Natural killer cell (primary cell): Measurements from ENCODE around the gene BGN. TPM values are rescaled to one million over a fixed set of nuclear protein-coding genes. Genes with fewer than 3 reads are reported as not detected.

Experiments
- ATAC-seq, 3 donors: fragments of 150-1000 bp in 2 of 3; fragments of 200-7000 bp in 1 of 3; cut with Tn5 transposase; 1 replicate in 1 of 3; 2 replicates in 2 of 3; pipeline ENCODE4 v1.10.0; 2021; ENCODE audit warnings: mild to moderate bottlenecking in 2 of 3, moderate library complexity in 2 of 3
- DNase-seq, 2 donors: peaks; one replicate each; pipeline versions ENCODE4 v3.0.0 to v3.0.0-alpha.2; 2013 to 2021; ENCODE audit warnings: mixed read lengths in 1 of 2
- H3K27ac ChIP-seq: one replicate; pipeline ENCODE4 v1.5.1; 2013; ENCODE audit warnings: mild to moderate bottlenecking, low read length
- H3K27me3 ChIP-seq: one replicate; pipeline ENCODE4 v1.6.1; 2013; ENCODE audit warnings: low read length; ENCODE audit not compliant: control insufficient read depth, insufficient read depth
- H3K36me3 ChIP-seq: one replicate; pipeline ENCODE4 v1.6.1; 2013; ENCODE audit warnings: low read length; ENCODE audit not compliant: control insufficient read depth, insufficient read depth
- H3K4me1 ChIP-seq: one replicate; pipeline ENCODE4 v1.6.1; 2013; ENCODE audit warnings: low read length; ENCODE audit not compliant: control insufficient read depth, insufficient read depth
- H3K4me3 ChIP-seq: one replicate; pipeline ENCODE4 v1.5.1; 2013; ENCODE audit warnings: low read length
- H3K9me3 ChIP-seq: one replicate; pipeline ENCODE4 v1.6.1; 2013; ENCODE audit warnings: low read length; ENCODE audit not compliant: control insufficient read depth, insufficient read depth
- H3K27ac Mint-ChIP-seq, 2 donors: one replicate each; pipeline ENCODE4 v1.8.0; 2022; ENCODE audit warnings: mild to moderate bottlenecking in 2 of 2, mixed read lengths in 2 of 2, moderate library complexity in 1 of 2
- H3K27me3 Mint-ChIP-seq, 2 donors: one replicate each; pipeline ENCODE4 v1.8.0; 2022; ENCODE audit warnings: low read depth in 2 of 2, mixed read lengths in 2 of 2
- H3K36me3 Mint-ChIP-seq: one replicate; pipeline ENCODE4 v1.8.0; 2022; ENCODE audit warnings: mixed read lengths
- H3K4me1 Mint-ChIP-seq, 2 donors: one replicate each; pipeline ENCODE4 v1.8.0; 2022; ENCODE audit warnings: mixed read lengths in 2 of 2
- H3K4me3 Mint-ChIP-seq: one replicate; pipeline ENCODE4 v1.8.0; 2022; ENCODE audit warnings: mild to moderate bottlenecking, moderate library complexity, mixed read lengths
- H3K9me3 Mint-ChIP-seq, 2 donors: one replicate each; pipeline ENCODE4 v1.8.0; 2022; ENCODE audit warnings: mixed read lengths in 2 of 2
- WGBS: methylation state at CpG from one replicate; pipeline ENCODE4 v1.1.7; 2013; ENCODE audit warnings: missing lambda C conversion rate; ENCODE audit not compliant: insufficient coverage; 5-methylcytosine and 5-hydroxymethylcytosine counted together
- intact Hi-C: fragments of 100-400 bp; cut with micrococcal nuclease; formaldehyde crosslinking; loops from one replicate; pipeline ENCODE4 v1.14.2; 2022
- total RNA-seq, 4 donors: library from RNA; stranded (reverse); fragments of 120-200 nt in 1 of 4; gene quantifications; one replicate each; pipeline versions ENCODE4 v1.2.3 to v1.2.4, GENCODE V29; 2013 to 2022
- TF ChIP-seq, protein P1 (sequence below): fragments of 200-600 bp; IDR thresholded peaks from one replicate; pipeline ENCODE4 v1.8.0; 2022; ENCODE audit warnings: antibody characterized with exemption

BGN gene
- total RNA-seq, 3 donors from 2014 or later (not counting 1 experiment from before 2014, with no cell fraction given), result not detected

DNA sequence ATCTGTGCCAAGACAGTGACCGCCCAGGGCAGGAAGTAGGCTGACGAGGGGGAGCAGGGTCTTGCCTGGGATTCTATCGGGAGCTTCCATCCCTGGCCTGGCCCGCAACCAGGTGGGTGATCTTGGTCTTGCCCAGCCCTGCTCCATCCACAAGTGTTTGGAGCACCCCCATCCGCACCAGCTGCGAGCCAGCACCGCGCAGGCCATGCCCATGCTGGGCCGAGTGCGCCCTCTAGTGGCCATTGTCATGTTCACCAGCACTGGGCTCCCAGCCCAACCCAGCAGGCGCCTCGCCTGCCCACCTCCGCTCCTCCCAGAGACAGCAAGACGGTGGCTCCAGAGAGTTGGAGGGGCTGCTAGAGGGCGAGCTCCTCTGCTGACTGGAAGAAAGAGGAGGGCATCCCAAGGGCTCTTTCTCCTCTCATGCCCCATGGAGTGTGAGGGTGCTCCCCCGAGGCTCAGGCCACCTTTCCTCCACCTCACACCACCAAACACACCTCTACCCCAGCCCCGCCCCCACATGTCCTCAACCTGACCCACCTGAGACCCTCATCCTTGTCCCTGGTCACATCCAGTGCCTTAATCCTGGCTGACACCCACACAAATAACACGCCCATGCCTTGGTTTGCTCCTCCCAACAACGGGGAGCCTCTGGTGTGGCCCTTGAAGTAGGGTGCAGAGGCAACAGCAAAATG lies 12.9 kb downstream of the BGN start:
- Mint-ChIP-seq H3K4me3 (no peak overlapping the region), H3K27me3 (peaks cover 0 to 2% of the 10 kb centered on the region in 2 donors), H3K4me1 (peaks cover 4% of the 10 kb centered on the region in 2 donors), H3K27ac (peak overlapping the region in 1 of 2 donors; percentile 36), H3K9me3 (no peaks in the 10 kb centered on the region), H3K36me3 (no peaks in the 10 kb centered on the region)
- intact Hi-C loops, result loop anchor here (1.0 to 5.0 kb wide), 5 partner anchors 35 to 566 kb away; partner anchors contain the start of genes HAUS7 and ZNF275
- Histone ChIP-seq H3K4me3 (no peak overlapping the region), H3K27me3 (no peaks in the 10 kb centered on the region), H3K9me3 (no peaks in the 10 kb centered on the region), H3K27ac (no peak overlapping the region), H3K36me3 (no peaks in the 10 kb centered on the region), H3K4me1 (peaks cover 6% of the 10 kb centered on the region)
- TF ChIP-seq, protein P1, sequence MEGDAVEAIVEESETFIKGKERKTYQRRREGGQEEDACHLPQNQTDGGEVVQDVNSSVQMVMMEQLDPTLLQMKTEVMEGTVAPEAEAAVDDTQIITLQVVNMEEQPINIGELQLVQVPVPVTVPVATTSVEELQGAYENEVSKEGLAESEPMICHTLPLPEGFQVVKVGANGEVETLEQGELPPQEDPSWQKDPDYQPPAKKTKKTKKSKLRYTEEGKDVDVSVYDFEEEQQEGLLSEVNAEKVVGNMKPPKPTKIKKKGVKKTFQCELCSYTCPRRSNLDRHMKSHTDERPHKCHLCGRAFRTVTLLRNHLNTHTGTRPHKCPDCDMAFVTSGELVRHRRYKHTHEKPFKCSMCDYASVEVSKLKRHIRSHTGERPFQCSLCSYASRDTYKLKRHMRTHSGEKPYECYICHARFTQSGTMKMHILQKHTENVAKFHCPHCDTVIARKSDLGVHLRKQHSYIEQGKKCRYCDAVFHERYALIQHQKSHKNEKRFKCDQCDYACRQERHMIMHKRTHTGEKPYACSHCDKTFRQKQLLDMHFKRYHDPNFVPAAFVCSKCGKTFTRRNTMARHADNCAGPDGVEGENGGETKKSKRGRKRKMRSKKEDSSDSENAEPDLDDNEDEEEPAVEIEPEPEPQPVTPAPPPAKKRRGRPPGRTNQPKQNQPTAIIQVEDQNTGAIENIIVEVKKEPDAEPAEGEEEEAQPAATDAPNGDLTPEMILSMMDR, result peak; percentile 58
- ATAC-seq (peak; percentile 92 to 99 (median 98)), DNase-seq (peak; percentile 75 to 89)
- WGBS, result 24% methylated on average over 17 of the region's 19 CpGs

DNA sequence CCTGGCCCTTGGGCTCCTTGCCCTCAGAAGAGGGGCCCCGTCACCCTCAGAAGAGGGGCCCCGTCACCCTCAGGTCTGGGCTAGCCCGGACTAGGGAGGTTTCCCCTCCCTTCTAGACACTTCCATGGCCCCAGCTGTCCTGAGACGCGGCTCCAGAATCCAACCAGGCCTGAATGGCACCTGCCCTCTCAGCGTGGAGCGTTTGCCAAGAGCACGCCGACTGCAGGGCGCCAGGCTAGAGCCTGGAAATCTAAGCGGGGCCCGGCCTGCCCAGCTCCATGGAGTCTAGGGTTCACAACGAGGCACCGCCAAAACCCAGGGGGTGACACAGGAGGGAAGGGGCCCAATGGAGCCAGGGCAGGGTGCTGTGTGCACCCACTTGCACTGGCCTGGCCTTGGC lies 14.8 kb downstream of the BGN start:
- H3K9me3 Mint-ChIP-seq, result no peaks in the 10 kb centered on the region
- Histone ChIP-seq H3K36me3 (no peaks in the 10 kb centered on the region), H3K4me1 (peaks cover 6% of the 10 kb centered on the region), H3K27me3 (no peaks in the 10 kb centered on the region), H3K4me3 (no peak overlapping the region), H3K27ac (no peak overlapping the region), H3K9me3 (no peaks in the 10 kb centered on the region)
- WGBS, result 92% methylated on average over 14 of the region's 14 CpGs
- H3K4me1 Mint-ChIP-seq, result peaks cover 4% of the 10 kb centered on the region in 2 donors
- H3K4me3 Mint-ChIP-seq, result no peak overlapping the region
- intact Hi-C loops, result loop anchor here (5.0 kb wide), 2 partner anchors 37 to 177 kb away; partner anchors contain the start of genes HAUS7 and ZNF275
- H3K27ac Mint-ChIP-seq, result no peak overlapping the region
- H3K36me3 Mint-ChIP-seq, result no peaks in the 10 kb centered on the region
- peaks cover 0 to 2% of the 10 kb centered on the region in 2 donors for H3K27me3 Mint-ChIP-seq
- ATAC-seq (no peak), DNase-seq (no peak)
- TF ChIP-seq, protein P1, result no peak

DNA sequence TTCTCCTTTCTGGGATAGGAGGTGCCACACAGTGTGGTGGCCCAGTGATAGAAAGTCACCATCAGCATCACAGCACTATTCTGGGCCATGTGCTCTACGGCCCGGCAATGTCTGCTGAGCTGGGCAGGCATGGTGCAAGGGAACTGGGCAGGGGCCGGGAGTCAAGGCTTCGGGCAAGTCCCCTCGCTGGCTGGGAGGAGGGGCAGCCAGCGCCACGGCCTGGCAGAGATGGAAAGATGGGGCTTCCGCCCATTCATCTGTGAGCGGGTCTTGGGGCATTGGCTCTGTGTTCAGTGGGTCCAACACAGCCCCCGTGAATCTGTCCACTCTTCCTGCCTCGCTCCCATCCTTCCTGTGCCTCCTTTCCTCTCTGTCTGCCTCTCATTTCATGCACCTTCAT lies 15.6 kb downstream of the BGN start:
- peaks cover 4% of the 10 kb centered on the region in 2 donors for H3K4me1 Mint-ChIP-seq
- 93% methylated on average over 11 of the region's 11 CpGs for WGBS

More for the DNA sequence above, 15.6 kb downstream of the BGN start:
- intact Hi-C loops, result no loop called here
- Mint-ChIP-seq H3K4me3 (no peak overlapping the region), H3K27me3 (peaks cover 0 to 2% of the 10 kb centered on the region in 2 donors), H3K9me3 (no peaks in the 10 kb centered on the region), H3K36me3 (no peaks in the 10 kb centered on the region), H3K27ac (no peak overlapping the region)
- H3K9me3 ChIP-seq, result no peaks in the 10 kb centered on the region
- H3K4me1 ChIP-seq, result peaks cover 6% of the 10 kb centered on the region
- H3K36me3 ChIP-seq, result no peaks in the 10 kb centered on the region
- TF ChIP-seq, protein P1, result no peak
- DNase-seq, result no peak
- H3K27me3 ChIP-seq, result no peaks in the 10 kb centered on the region
- no peak overlapping the region for H3K27ac ChIP-seq
- no peak for ATAC-seq
- no peak overlapping the region for H3K4me3 ChIP-seq
